Neuronal stem cell (in vitro differentiated cells): ENCODE results near the gene TSPAN4.

ENCODE experiments used
- DNase-seq: peaks from one replicate; pipeline ENCODE4 v3.0.0-alpha.2; 2013; ENCODE audit warnings: low spot score
- H2AFZ ChIP-seq: one replicate; pipeline ENCODE4 v1.6.1; 2013; ENCODE audit warnings: mild to moderate bottlenecking, low read length, inconsistent platforms
- H2AK5ac ChIP-seq: 2 replicates; pipeline ENCODE4 v1.6.1; 2013; ENCODE audit warnings: low read depth, mild to moderate bottlenecking, inconsistent platforms, low read length, moderate library complexity, mixed read lengths
- H2BK120ac ChIP-seq: 2 replicates; pipeline ENCODE4 v1.6.1; 2013; ENCODE audit warnings: low read depth, mild to moderate bottlenecking, inconsistent platforms, low read length, moderate library complexity, mixed read lengths
- H2BK12ac ChIP-seq: one replicate; pipeline ENCODE4 v1.6.1; 2013; ENCODE audit warnings: low read length, inconsistent platforms
- H2BK15ac ChIP-seq: 2 replicates; pipeline ENCODE4 v1.6.1; 2013; ENCODE audit warnings: mild to moderate bottlenecking, low read length, inconsistent platforms, mixed read lengths
- H2BK5ac ChIP-seq: one replicate; pipeline ENCODE4 v1.6.1; 2013; ENCODE audit warnings: inconsistent platforms, mild to moderate bottlenecking, low read length, moderate library complexity
- H3K14ac ChIP-seq: one replicate; pipeline ENCODE4 v1.6.1; 2013; ENCODE audit warnings: low read length, inconsistent platforms
- H3K18ac ChIP-seq: 2 replicates; pipeline ENCODE4 v1.6.1; 2013; ENCODE audit warnings: low read length, inconsistent platforms
- H3K23ac ChIP-seq: 2 replicates; pipeline ENCODE4 v1.6.1; 2013; ENCODE audit warnings: low read depth, mild to moderate bottlenecking, mixed read lengths, low read length, inconsistent platforms; ENCODE audit not compliant: poor library complexity
- H3K27ac ChIP-seq: replicated peaks from 3 replicates; pipeline ENCODE4 v1.5.1; 2013; ENCODE audit warnings: low read length, inconsistent platforms
- H3K27me3 ChIP-seq, 3 experiments: 2 replicates each; pipeline ENCODE4 v1.6.1; 2013; ENCODE audit warnings: low read length in 3 of 3, mild to moderate bottlenecking in 2 of 3, inconsistent platforms in 1 of 3, low read depth in 1 of 3, mixed read lengths in 1 of 3, moderate library complexity in 1 of 3; ENCODE audit not compliant: control insufficient read depth in 3 of 3, insufficient read depth in 3 of 3
- H3K36me3 ChIP-seq, 2 donors: replicated peaks in 1 of 2; 2 replicates each; pipeline ENCODE4 v1.6.1; 2013; ENCODE audit warnings: low read length in 2 of 2; ENCODE audit not compliant: control insufficient read depth in 2 of 2, insufficient read depth in 2 of 2
- H3K4ac ChIP-seq: 2 replicates; pipeline ENCODE4 v1.6.1; 2013; ENCODE audit warnings: inconsistent platforms, mild to moderate bottlenecking, low read length, moderate library complexity
- H3K4me1 ChIP-seq, 2 donors: 1 replicate in 1 of 2; 2 replicates in 1 of 2; pipeline ENCODE4 v1.6.1; 2013; ENCODE audit warnings: low read length in 2 of 2, low read depth in 1 of 2; ENCODE audit not compliant: control insufficient read depth in 2 of 2, insufficient read depth in 1 of 2
- H3K4me2 ChIP-seq: one replicate; pipeline ENCODE4 v1.6.1; 2013; ENCODE audit warnings: mild to moderate bottlenecking, low read length, inconsistent platforms; ENCODE audit not compliant: insufficient read depth, poor library complexity, severe bottlenecking
- H3K4me3 ChIP-seq, 2 donors: 2 replicates each; pipeline ENCODE4 v1.5.1; 2013; ENCODE audit warnings: low read length in 2 of 2, mild to moderate bottlenecking in 2 of 2, inconsistent platforms in 1 of 2, moderate library complexity in 1 of 2
- H3K79me1 ChIP-seq: one replicate; pipeline ENCODE4 v1.6.1; 2013; ENCODE audit warnings: low read depth, mild to moderate bottlenecking, inconsistent platforms, low read length, moderate library complexity
- H3K9ac ChIP-seq: one replicate; pipeline ENCODE4 v1.6.1; 2013; ENCODE audit warnings: mild to moderate bottlenecking, low read depth, low read length, inconsistent platforms; ENCODE audit not compliant: poor library complexity
- H3K9me3 ChIP-seq, 2 donors: replicated peaks in 1 of 2; 2 replicates each; pipeline versions ENCODE3 to v1.6.1; 2013; ENCODE audit warnings: low read length in 2 of 2, mild to moderate bottlenecking in 2 of 2, inconsistent platforms in 1 of 2, low read depth in 1 of 2, mixed read lengths in 1 of 2, moderate library complexity in 1 of 2; ENCODE audit not compliant: control insufficient read depth in 2 of 2, insufficient read depth in 1 of 2
- H4K8ac ChIP-seq: one replicate; pipeline ENCODE4 v1.6.1; 2013; ENCODE audit warnings: low read depth, mild to moderate bottlenecking, inconsistent platforms, low read length, moderate library complexity
- H4K91ac ChIP-seq: one replicate; pipeline ENCODE4 v1.6.1; 2013; ENCODE audit warnings: low read length, low read depth, mild to moderate bottlenecking, inconsistent platforms; ENCODE audit not compliant: poor library complexity
- WGBS, 2 donors: extraction: QIAGEN DNeasy Blood & Tissue Kit; methylation state at CpG; one replicate each; pipeline ENCODE4 v1.1.7; 2013; ENCODE audit warnings: missing lambda C conversion rate in 2 of 2, mixed read lengths in 1 of 2; ENCODE audit not compliant: insufficient read length in 2 of 2, insufficient replicate concordance in 1 of 2; ENCODE audit errors: extremely low coverage in 2 of 2; 5-methylcytosine and 5-hydroxymethylcytosine counted together

TSPAN4 gene

GRCh38 chr11:860234-861104 lies 17.8 kb downstream of the TSPAN4 start:
- Histone ChIP-seq H3K23ac (no peak overlapping the region), H3K27me3 (no peaks in the 10 kb centered on the region), H3K4ac (no peak overlapping the region), H3K18ac (peak overlapping the region; percentile 57), H2AFZ (no peak overlapping the region), H2BK5ac (no peak overlapping the region), H3K36me3 (peaks cover 0 to 24% of the 10 kb centered on the region in 2 donors), H3K4me3 (no peak overlapping the region), H3K27ac (no peak overlapping the region), H2BK12ac (no peak overlapping the region), H3K4me2 (no peak overlapping the region), H2BK120ac (no peak overlapping the region), H3K79me1 (peaks cover 18% of the 10 kb centered on the region), H2AK5ac (peak overlapping the region; percentile 74), H3K9ac (peak overlapping the region; percentile 70), H3K9me3 (no peaks in the 10 kb centered on the region), H2BK15ac (no peak overlapping the region), H4K8ac (no peak overlapping the region), H3K14ac (peak overlapping the region; percentile 17), H4K91ac (no peak overlapping the region), H3K4me1 (peaks cover 8 to 24% of the 10 kb centered on the region in 2 donors)
- no CpG with 5 or more reads among the region's 21 CpGs for WGBS, 2 donors
- no peak for DNase-seq

- Histone ChIP-seq H3K36me3 (peaks cover 0 to 29% of the 10 kb centered on the region in 2 donors), H3K79me1 (peaks cover 16% of the 10 kb centered on the region), H2AK5ac (no peak overlapping the region), H3K4me2 (no peak overlapping the region), H3K4ac (no peak overlapping the region), H4K91ac (no peak overlapping the region), H3K9ac (no peak overlapping the region), H3K4me1 (peaks cover 7 to 21% of the 10 kb centered on the region in 2 donors), H3K18ac (no peak overlapping the region), H3K23ac (no peak overlapping the region), H2BK12ac (no peak overlapping the region), H2BK120ac (no peak overlapping the region), H2AFZ (no peak overlapping the region), H3K27ac (no peak overlapping the region), H3K27me3 (no peaks in the 10 kb centered on the region), H3K9me3 (no peaks in the 10 kb centered on the region), H4K8ac (no peak overlapping the region), H2BK15ac (no peak overlapping the region), H2BK5ac (no peak overlapping the region), H3K14ac (no peak overlapping the region), H3K4me3 (no peak overlapping the region)
- WGBS, 2 donors: no CpG with 5 or more reads among the region's 14 CpGs
- DNase-seq: no peak
Measured at GRCh38 chr11:861105-861479, 18.4 kb downstream of the TSPAN4 start.

- Histone ChIP-seq H2AFZ (no peak overlapping the region), H2BK5ac (no peak overlapping the region), H3K9ac (peak overlapping the region; percentile 38), H2BK120ac (no peak overlapping the region), H3K4me2 (no peak overlapping the region), H2AK5ac (peak overlapping the region; percentile 81), H3K4ac (no peak overlapping the region), H3K36me3 (peaks cover 0 to 33% of the 10 kb centered on the region in 2 donors), H2BK12ac (no peak overlapping the region), H2BK15ac (peak overlapping the region; percentile 6), H3K27ac (no peak overlapping the region), H3K27me3 (no peaks in the 10 kb centered on the region), H3K18ac (peak overlapping the region; percentile 85), H3K4me3 (peak overlapping the region in 1 of 2 donors; percentile 38), H3K23ac (peak overlapping the region; percentile 67), H4K91ac (no peak overlapping the region), H3K9me3 (no peaks in the 10 kb centered on the region), H3K79me1 (peaks cover 12% of the 10 kb centered on the region), H4K8ac (no peak overlapping the region), H3K4me1 (peaks cover 7 to 15% of the 10 kb centered on the region in 2 donors), H3K14ac (peak overlapping the region; percentile 90)
- DNase-seq: no peak
- no CpG with 5 or more reads among the region's 20 CpGs for WGBS, 2 donors
Measured at GRCh38 chr11:862081-862661, 19.5 kb downstream of the TSPAN4 start.

GRCh38 chr11:862696-863022 lies 20.0 kb downstream of the TSPAN4 start:
- Histone ChIP-seq H2BK5ac (no peak overlapping the region), H3K27ac (no peak overlapping the region), H3K23ac (peak overlapping the region; percentile 67), H3K4ac (peak overlapping the region; percentile 53), H2AFZ (no peak overlapping the region), H3K4me3 (no peak overlapping the region), H3K9me3 (no peaks in the 10 kb centered on the region), H3K14ac (peak overlapping the region; percentile 89), H3K18ac (peak overlapping the region; percentile 94), H3K9ac (peak overlapping the region; percentile 38), H3K4me1 (peaks cover 7 to 14% of the 10 kb centered on the region in 2 donors), H3K79me1 (peaks cover 12% of the 10 kb centered on the region), H4K8ac (no peak overlapping the region), H2BK12ac (peak overlapping the region; percentile 84), H2BK120ac (no peak overlapping the region), H4K91ac (no peak overlapping the region), H2AK5ac (peak overlapping the region; percentile 98), H3K36me3 (peaks cover 0 to 33% of the 10 kb centered on the region in 2 donors), H3K27me3 (no peaks in the 10 kb centered on the region), H3K4me2 (no peak overlapping the region), H2BK15ac (peak overlapping the region; percentile 6)
- DNase-seq: no peak
- no CpG with 5 or more reads among the region's 12 CpGs for WGBS, 2 donors
